Nucleus accumbens (tissue), 56 donors: ENCODE data around the gene SH3PXD2A.
A peak's percentile ranks its signal among the peaks of the same experiment; 100 is the strongest.
"Not testable (repeated sequence)": the region's sequence is repeated elsewhere in the genome, so short reads cannot be mapped to it uniquely, and the experiment has no call there.

Experiments
- DNase-seq, 56 donors: peaks; one replicate each; lab custom pipeline; 2025; lab: John Stamatoyannopoulos, UW

SH3PXD2A gene

GRCh38 chr10:103732339-103733044 is 122.9 kb downstream of the SH3PXD2A start:
- no peak for DNase-seq

GRCh38 chr10:103731609-103732270 is 123.6 kb downstream of the SH3PXD2A start:
- DNase-seq, result no peak

GRCh38 chr10:103731026-103731425 is 124.3 kb downstream of the SH3PXD2A start:
- DNase-seq, result not testable (repeated sequence)

GRCh38 chr10:103729851-103730250 is 125.5 kb downstream of the SH3PXD2A start:
- DNase-seq, result no peak

- no peak for DNase-seq
Observed at GRCh38 chr10:103727991-103728689, 127.2 kb downstream of the SH3PXD2A start.

GRCh38 chr10:103727546-103727963 is 127.8 kb downstream of the SH3PXD2A start:
- peak in 52 of 56 donors; percentile 14 to 85 (median 66) for DNase-seq

GRCh38 chr10:103726637-103727036 is 128.7 kb downstream of the SH3PXD2A start:
- DNase-seq, result no peak

- no peak for DNase-seq
Observed at GRCh38 chr10:103725242-103725641, 130.1 kb downstream of the SH3PXD2A start.

- no peak for DNase-seq
Observed at GRCh38 chr10:103724771-103725170, 130.6 kb downstream of the SH3PXD2A start.

- DNase-seq, result no peak
Observed at GRCh38 chr10:103724074-103724473, 131.3 kb downstream of the SH3PXD2A start.

- no peak for DNase-seq
Observed at GRCh38 chr10:103723557-103723956, 131.8 kb downstream of the SH3PXD2A start.

- no peak for DNase-seq
Observed at GRCh38 chr10:103722632-103723031, 132.7 kb downstream of the SH3PXD2A start.

GRCh38 chr10:103720964-103721335 is 134.4 kb downstream of the SH3PXD2A start:
- DNase-seq, result no peak

- DNase-seq, result no peak
Observed at GRCh38 chr10:103720328-103720963, 134.9 kb downstream of the SH3PXD2A start.

- no peak for DNase-seq
Observed at GRCh38 chr10:103719036-103719435, 136.3 kb downstream of the SH3PXD2A start.

- DNase-seq, result no peak
Observed at GRCh38 chr10:103718247-103718620, 137.1 kb downstream of the SH3PXD2A start.

- DNase-seq, result no peak
Observed at GRCh38 chr10:103717341-103718246, 137.8 kb downstream of the SH3PXD2A start.

- DNase-seq, result peak in 43 of 56 donors; percentile 19 to 80 (median 63)
Observed at GRCh38 chr10:103716206-103717160, 138.9 kb downstream of the SH3PXD2A start.

- peak in 11 of 56 donors; percentile 18 to 55 (median 37) for DNase-seq
Observed at GRCh38 chr10:103715430-103715829, 139.9 kb downstream of the SH3PXD2A start.
